Neural cell (in vitro differentiated cells): ENCODE measurements around the gene KRT6C. TPM values are rescaled to one million over a fixed set of nuclear protein-coding genes. Genes with fewer than 3 reads are reported as not detected.

Source experiments
- H2AFZ ChIP-seq: fragments of 200-600, 300-800 bp; sonication (generic), shearing (Covaris generic); 2 replicates; pipeline ENCODE4 v1.6.0; 2014; ENCODE audit warnings: low read depth, mild to moderate bottlenecking, antibody characterized with exemption, low read length, moderate library complexity
- H3F3A ChIP-seq: fragments of 200-600 bp; shearing (Covaris generic); 2 replicates; pipeline ENCODE4 v1.6.1; 2016; ENCODE audit warnings: mild to moderate bottlenecking, moderate library complexity, mixed read lengths, antibody characterized with exemption, low read length; ENCODE audit not compliant: insufficient read depth, poor library complexity, severe bottlenecking
- H3K27ac ChIP-seq: fragments of 200-600, 300-800 bp; sonication (generic), shearing (Covaris generic); 2 replicates; pipeline ENCODE4 v1.5.1; 2014; ENCODE audit warnings: mild to moderate bottlenecking, low read length, moderate library complexity
- H3K27me3 ChIP-seq: fragments of 300-800, 200-600 bp; sonication (generic), shearing (Covaris generic); 2 replicates; pipeline ENCODE4 v1.6.0; 2014; ENCODE audit warnings: mild to moderate bottlenecking, low read depth, low read length, moderate library complexity; ENCODE audit not compliant: insufficient read depth
- H3K36me3 ChIP-seq: fragments of 300-800, 200-600 bp; sonication (generic), shearing (Covaris generic); 2 replicates; pipeline ENCODE4 v1.5.1; 2014; ENCODE audit warnings: mild to moderate bottlenecking, antibody characterized with exemption, low read length, moderate library complexity; ENCODE audit not compliant: insufficient read depth
- H3K4me2 ChIP-seq: fragments of 300-800, 200-600 bp; sonication (generic), shearing (Covaris generic); 2 replicates; pipeline ENCODE4 v1.6.0; 2014; ENCODE audit warnings: mild to moderate bottlenecking, low read length
- H3K4me3 ChIP-seq: fragments of 300-800, 200-600 bp; sonication (generic), shearing (Covaris generic); 2 replicates; pipeline ENCODE4 v1.5.1; 2014; ENCODE audit warnings: mild to moderate bottlenecking, low read length, moderate library complexity
- H3K79me2 ChIP-seq: fragments of 200-600 bp; shearing (Covaris generic); replicated peaks from 2 replicates; pipeline ENCODE4 v1.6.0; 2014; ENCODE audit warnings: mild to moderate bottlenecking, low read length, moderate library complexity; ENCODE audit not compliant: insufficient read depth
- H3K9ac ChIP-seq: fragments of 300-800, 200-600 bp; sonication (generic), shearing (Covaris generic); 2 replicates; pipeline ENCODE4 v1.6.1; 2016; ENCODE audit warnings: mild to moderate bottlenecking, low read length, mixed read lengths
- H3K9me2 ChIP-seq: fragments of 200-600 bp; shearing (Covaris generic); 2 replicates; pipeline ENCODE4 v1.6.1; 2016; ENCODE audit warnings: mild to moderate bottlenecking, low read length, mixed read lengths; ENCODE audit not compliant: insufficient read depth
- H3K9me3 ChIP-seq: fragments of 200-600, 300-800 bp; sonication (generic), shearing (Covaris generic); 2 replicates; pipeline ENCODE4 v1.6.1; 2016; ENCODE audit warnings: mild to moderate bottlenecking, mixed run types, low read length, moderate library complexity, mixed read lengths
- H4K20me1 ChIP-seq: fragments of 200-600 bp; shearing (Covaris generic); 2 replicates; pipeline ENCODE4 v1.6.1; 2016; ENCODE audit warnings: mild to moderate bottlenecking, mixed run types; ENCODE audit not compliant: insufficient read depth
- EP300 ChIP-seq: fragments of 450-650 bp; conservative IDR thresholded peaks from 2 replicates; pipeline ENCODE4 v1.6.1; 2014; ENCODE audit warnings: antibody characterized with exemption, mild to moderate bottlenecking, moderate library complexity; ENCODE audit not compliant: poor library complexity, severe bottlenecking
- EZH2 ChIP-seq: fragments of 200-600, 300-800 bp; shearing (Covaris generic), sonication (generic); IDR thresholded peaks from 2 replicates; pipeline ENCODE4 v1.6.1; 2014; ENCODE audit warnings: antibody characterized with exemption, low read length, borderline replicate concordance, mild to moderate bottlenecking; ENCODE audit not compliant: insufficient read depth, poor library complexity, severe bottlenecking
- MXI1 ChIP-seq: fragments of 450-650 bp; conservative IDR thresholded peaks from 2 replicates; pipeline ENCODE4 v1.6.1; 2014; ENCODE audit warnings: antibody characterized with exemption, mild to moderate bottlenecking; ENCODE audit not compliant: poor library complexity, severe bottlenecking
- POLR2AphosphoS5 ChIP-seq: IDR thresholded peaks from 2 replicates; pipeline ENCODE4 v1.6.1; 2012
- RAD21 ChIP-seq: fragments of 450-650 bp; conservative IDR thresholded peaks from 2 replicates; pipeline ENCODE4 v1.6.1; 2014; ENCODE audit warnings: antibody characterized with exemption, mild to moderate bottlenecking, moderate library complexity
- SMC3 ChIP-seq: fragments of 450-650 bp; conservative IDR thresholded peaks from 2 replicates; pipeline ENCODE4 v1.6.1; 2014; ENCODE audit warnings: antibody characterized with exemption, mild to moderate bottlenecking, moderate library complexity; ENCODE audit not compliant: poor library complexity
- TAF1 ChIP-seq: IDR thresholded peaks from 2 replicates; pipeline ENCODE4 v1.6.1; 2012; ENCODE audit warnings: low read depth
- polyA minus RNA-seq: library from RNA; depleted of rRNA, polyadenylated mRNA; stranded (reverse); fragments of >200 nt; gene quantifications from 2 replicates; pipeline ENCODE4 v1.2.3, GENCODE V29; 2014
- polyA plus RNA-seq: library from polyadenylated mRNA; depleted of rRNA; stranded (reverse); fragments of >200 nt; gene quantifications from 2 replicates; pipeline ENCODE4 v1.2.3, GENCODE V29; 2014
- TF ChIP-seq, protein P1 (sequence below): fragments of 450-650 bp; IDR thresholded peaks from 2 replicates; pipeline ENCODE4 v1.5.1; 2014; ENCODE audit warnings: antibody characterized with exemption, mild to moderate bottlenecking, moderate library complexity; ENCODE audit not compliant: poor library complexity, severe bottlenecking
- TF ChIP-seq, protein P2 (sequence below): IDR thresholded peaks from 2 replicates; pipeline ENCODE4 v1.6.1; 2012; ENCODE audit warnings: borderline replicate concordance

The KRT6C gene
- polyA plus RNA-seq (not detected in 2 replicates), polyA minus RNA-seq (not detected in 2 replicates)

DNA sequence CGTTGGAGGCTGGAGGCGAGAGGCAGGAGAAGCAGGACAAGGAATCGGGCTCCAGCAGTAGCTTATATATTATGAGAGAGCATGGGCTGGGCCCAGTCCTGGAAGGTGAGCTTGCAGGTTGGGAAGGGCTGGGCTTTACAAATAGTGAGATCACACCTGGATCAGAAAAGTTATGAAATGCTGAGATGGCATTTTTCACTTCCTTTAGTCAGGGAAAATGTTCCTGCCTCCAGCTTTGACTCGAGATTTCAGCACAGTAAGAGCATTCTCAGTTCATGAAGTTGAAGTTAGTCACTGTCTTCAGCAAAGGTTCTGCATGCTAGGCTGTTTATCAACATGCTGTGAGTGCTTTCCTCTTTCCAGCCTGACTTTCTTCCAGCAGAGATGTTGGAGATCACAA is at the start of gene KRT6C:
Gene KRT6C, minus strand, starts transcription at position 38 of the 400 bp plus-strand sequence. CDS start 68 bp downstream, outside the sequence.
- TF ChIP-seq, protein P1, sequence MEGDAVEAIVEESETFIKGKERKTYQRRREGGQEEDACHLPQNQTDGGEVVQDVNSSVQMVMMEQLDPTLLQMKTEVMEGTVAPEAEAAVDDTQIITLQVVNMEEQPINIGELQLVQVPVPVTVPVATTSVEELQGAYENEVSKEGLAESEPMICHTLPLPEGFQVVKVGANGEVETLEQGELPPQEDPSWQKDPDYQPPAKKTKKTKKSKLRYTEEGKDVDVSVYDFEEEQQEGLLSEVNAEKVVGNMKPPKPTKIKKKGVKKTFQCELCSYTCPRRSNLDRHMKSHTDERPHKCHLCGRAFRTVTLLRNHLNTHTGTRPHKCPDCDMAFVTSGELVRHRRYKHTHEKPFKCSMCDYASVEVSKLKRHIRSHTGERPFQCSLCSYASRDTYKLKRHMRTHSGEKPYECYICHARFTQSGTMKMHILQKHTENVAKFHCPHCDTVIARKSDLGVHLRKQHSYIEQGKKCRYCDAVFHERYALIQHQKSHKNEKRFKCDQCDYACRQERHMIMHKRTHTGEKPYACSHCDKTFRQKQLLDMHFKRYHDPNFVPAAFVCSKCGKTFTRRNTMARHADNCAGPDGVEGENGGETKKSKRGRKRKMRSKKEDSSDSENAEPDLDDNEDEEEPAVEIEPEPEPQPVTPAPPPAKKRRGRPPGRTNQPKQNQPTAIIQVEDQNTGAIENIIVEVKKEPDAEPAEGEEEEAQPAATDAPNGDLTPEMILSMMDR: no peak
- no peak for TF ChIP-seq EP300
- TF ChIP-seq RAD21: no peak
- TF ChIP-seq TAF1: no peak
- TF ChIP-seq EZH2: no peak
- TF ChIP-seq MXI1: no peak
- TF ChIP-seq SMC3: no peak
- no peak for TF ChIP-seq POLR2AphosphoS5
- TF ChIP-seq, protein P2, sequence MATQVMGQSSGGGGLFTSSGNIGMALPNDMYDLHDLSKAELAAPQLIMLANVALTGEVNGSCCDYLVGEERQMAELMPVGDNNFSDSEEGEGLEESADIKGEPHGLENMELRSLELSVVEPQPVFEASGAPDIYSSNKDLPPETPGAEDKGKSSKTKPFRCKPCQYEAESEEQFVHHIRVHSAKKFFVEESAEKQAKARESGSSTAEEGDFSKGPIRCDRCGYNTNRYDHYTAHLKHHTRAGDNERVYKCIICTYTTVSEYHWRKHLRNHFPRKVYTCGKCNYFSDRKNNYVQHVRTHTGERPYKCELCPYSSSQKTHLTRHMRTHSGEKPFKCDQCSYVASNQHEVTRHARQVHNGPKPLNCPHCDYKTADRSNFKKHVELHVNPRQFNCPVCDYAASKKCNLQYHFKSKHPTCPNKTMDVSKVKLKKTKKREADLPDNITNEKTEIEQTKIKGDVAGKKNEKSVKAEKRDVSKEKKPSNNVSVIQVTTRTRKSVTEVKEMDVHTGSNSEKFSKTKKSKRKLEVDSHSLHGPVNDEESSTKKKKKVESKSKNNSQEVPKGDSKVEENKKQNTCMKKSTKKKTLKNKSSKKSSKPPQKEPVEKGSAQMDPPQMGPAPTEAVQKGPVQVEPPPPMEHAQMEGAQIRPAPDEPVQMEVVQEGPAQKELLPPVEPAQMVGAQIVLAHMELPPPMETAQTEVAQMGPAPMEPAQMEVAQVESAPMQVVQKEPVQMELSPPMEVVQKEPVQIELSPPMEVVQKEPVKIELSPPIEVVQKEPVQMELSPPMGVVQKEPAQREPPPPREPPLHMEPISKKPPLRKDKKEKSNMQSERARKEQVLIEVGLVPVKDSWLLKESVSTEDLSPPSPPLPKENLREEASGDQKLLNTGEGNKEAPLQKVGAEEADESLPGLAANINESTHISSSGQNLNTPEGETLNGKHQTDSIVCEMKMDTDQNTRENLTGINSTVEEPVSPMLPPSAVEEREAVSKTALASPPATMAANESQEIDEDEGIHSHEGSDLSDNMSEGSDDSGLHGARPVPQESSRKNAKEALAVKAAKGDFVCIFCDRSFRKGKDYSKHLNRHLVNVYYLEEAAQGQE: no peak
- H3K9me2 ChIP-seq: no peaks in the 10 kb centered on the region
- no peaks in the 10 kb centered on the region for H3K27me3 ChIP-seq
- no peak within 1 kb of the TSS for H3K27ac ChIP-seq
- no peaks in the 10 kb centered on the region for H3K36me3 ChIP-seq
- no peaks in the 10 kb centered on the region for H3K79me2 ChIP-seq
- H2AFZ ChIP-seq: no peak within 1 kb of the TSS
- no peak within 1 kb of the TSS for H3K4me3 ChIP-seq
- no peaks in the 10 kb centered on the region for H3K9me3 ChIP-seq
- no peaks in the 10 kb centered on the region for H4K20me1 ChIP-seq
- no peak within 1 kb of the TSS for H3K9ac ChIP-seq
- H3F3A ChIP-seq: no peaks in the 10 kb centered on the region
- H3K4me2 ChIP-seq: no peak within 1 kb of the TSS

DNA sequence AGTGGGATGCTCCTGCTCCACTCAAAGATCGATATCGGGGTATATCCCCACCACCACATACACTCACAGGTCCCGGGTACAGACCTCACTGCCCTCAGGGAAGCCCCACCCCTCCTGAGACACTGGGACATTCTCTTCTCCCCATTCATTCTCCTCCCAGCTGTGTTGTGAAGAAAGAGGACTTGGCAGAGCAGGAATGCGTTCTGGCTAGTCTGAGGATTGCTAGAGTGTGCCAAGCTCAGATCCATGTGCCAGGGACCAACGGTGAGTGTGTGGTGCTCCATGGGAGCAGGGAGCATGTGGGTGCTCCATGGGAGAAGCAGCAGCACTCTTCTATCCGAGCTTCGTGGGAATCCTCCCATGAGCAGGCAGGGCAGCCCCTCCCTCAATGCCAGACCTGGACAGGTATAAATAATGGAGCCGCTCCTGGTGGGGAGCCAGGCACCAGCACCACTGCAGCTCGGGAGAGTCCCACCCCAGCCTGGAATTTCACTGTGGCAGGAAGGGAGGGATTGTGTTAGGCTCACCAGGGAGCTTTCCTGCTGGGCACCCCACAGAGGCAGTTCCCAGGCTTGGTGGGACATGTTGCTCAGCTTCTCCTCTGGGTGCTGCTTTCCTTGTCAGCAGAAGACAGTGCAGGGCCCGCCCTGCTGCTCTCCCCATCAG is 48.9 kb upstream of the KRT6C start:
- Histone ChIP-seq H3K27ac (no peak overlapping the region), H3K9me3 (no peaks in the 10 kb centered on the region), H3K9me2 (no peaks in the 10 kb centered on the region), H3K36me3 (no peaks in the 10 kb centered on the region), H2AFZ (no peak overlapping the region), H4K20me1 (no peaks in the 10 kb centered on the region), H3F3A (no peaks in the 10 kb centered on the region), H3K9ac (no peak overlapping the region), H3K4me2 (no peak overlapping the region), H3K79me2 (no peaks in the 10 kb centered on the region), H3K4me3 (no peak overlapping the region), H3K27me3 (no peaks in the 10 kb centered on the region)
- TF ChIP-seq EZH2 (no peak), MXI1 (no peak), POLR2AphosphoS5 (no peak), TAF1 (no peak), EP300 (no peak), SMC3 (no peak), RAD21 (no peak)
- TF ChIP-seq, protein P2: no peak
- TF ChIP-seq, protein P1: no peak
